K562 (cell line): Measurements from ENCODE around the gene CREB3L4. TPM values are rescaled to one million over a fixed set of nuclear protein-coding genes. Genes with fewer than 3 reads are reported as not detected.
"Not testable (repeated sequence)": the region's sequence is repeated elsewhere in the genome, so short reads cannot be mapped to it uniquely, and the experiment has no call there.

Source experiments
- ATAC-seq: fragments of 200-7000 bp; cut with Tn5 transposase; 3 replicates; pipeline ENCODE4 v1.9.1; 2020; ENCODE audit warnings: moderate library complexity
- BruUV-seq: library from RNA; stranded (reverse); fragments of 400-500 nt; replicated peaks from 2 replicates; lab custom pipeline; 2021; lab: Mats Ljungman, UMichigan
- CTCF ChIA-PET: fragments of 300-600 bp; formaldehyde crosslinking; extraction: SDS; loops from one replicate; lab custom pipeline; 2021; ENCODE audit warnings: low intra/inter-chr PET ratio; lab: Yijun Ruan, JAX
- POLR2A ChIA-PET: fragments of 300-600, 350-650 bp; sonication (Branson Sonifier 250); formaldehyde crosslinking; extraction: SDS; loops from one replicate; lab custom pipeline; 2021; ENCODE audit warnings: antibody characterized with exemption, inconsistent platforms; lab: Yijun Ruan, JAX
- DNase-seq, 4 experiments: peaks; one replicate each; pipeline versions ENCODE4 v3.0.0 to v3.0.0-alpha.2; 2011 to 2018; ENCODE audit warnings: low spot score in 3 of 4, mixed read lengths in 3 of 4; ENCODE audit errors: extremely low read depth in 1 of 4
- FAIRE-seq: peaks from 2 replicates; lab custom pipeline; 2011; peaks lifted over from hg19 to GRCh38; lab: Jason Lieb, UNC
- H2AFZ ChIP-seq: 2 replicates; pipeline ENCODE4 v1.6.0; 2011; ENCODE audit warnings: low read depth, low read length, control low read depth, inconsistent platforms
- H3K27ac ChIP-seq: fragments of 200-600 bp; 3 replicates; pipeline ENCODE4 v1.8.0; 2011; ENCODE audit warnings: low read depth, mild to moderate bottlenecking, control low read depth, inconsistent platforms, low read length, moderate library complexity, mixed read lengths; ENCODE audit errors: extremely low read depth
- H3K27me3 ChIP-seq, 2 experiments: fragments of 300-600 bp in 1 of 2; 2 replicates in 1 of 2; 3 replicates in 1 of 2; pipeline versions ENCODE4 v1.6.0 to v1.8.0; 2011; ENCODE audit warnings: inconsistent platforms in 2 of 2, low read length in 2 of 2, mild to moderate bottlenecking in 1 of 2, mixed read lengths in 1 of 2, moderate library complexity in 1 of 2; ENCODE audit not compliant: control insufficient read depth in 2 of 2, insufficient read depth in 2 of 2
- H3K36me3 ChIP-seq: fragments of 300-600 bp; 3 replicates; pipeline ENCODE4 v1.8.0; 2011; ENCODE audit warnings: mild to moderate bottlenecking, low read length, inconsistent platforms; ENCODE audit not compliant: control insufficient read depth, insufficient read depth
- H3K4me1 ChIP-seq, 2 experiments: fragments of 200-600 bp in 1 of 2; replicated peaks in 1 of 2; 2 replicates in 1 of 2; 3 replicates in 1 of 2; pipeline versions ENCODE4 v1.5.1 to v1.8.0; 2011; ENCODE audit warnings: inconsistent platforms in 2 of 2, low read length in 2 of 2, mild to moderate bottlenecking in 1 of 2, mixed read lengths in 1 of 2, moderate library complexity in 1 of 2; ENCODE audit not compliant: control insufficient read depth in 2 of 2, insufficient read depth in 2 of 2
- H3K4me2 ChIP-seq: 2 replicates; pipeline ENCODE4 v1.6.1; 2011; ENCODE audit warnings: low read length, control low read depth, inconsistent platforms, mixed read lengths; ENCODE audit not compliant: insufficient read depth
- H3K4me3 ChIP-seq: fragments of 200-600 bp; sonication (generic), shearing (Covaris generic); 2 replicates; pipeline ENCODE4 v1.5.1; 2016; ENCODE audit warnings: control low read depth, inconsistent platforms
- H3K79me2 ChIP-seq: fragments of 200-600 bp; 3 replicates; pipeline ENCODE4 v1.8.0; 2011; ENCODE audit warnings: low read length, inconsistent platforms; ENCODE audit not compliant: control insufficient read depth, insufficient read depth
- H3K9ac ChIP-seq, 2 experiments: 2 replicates each; pipeline versions ENCODE4 v1.6.0 to v1.6.1; 2011; ENCODE audit warnings: low read depth in 2 of 2, low read length in 2 of 2, control low read depth in 1 of 2, inconsistent platforms in 1 of 2, mild to moderate bottlenecking in 1 of 2, mixed read lengths in 1 of 2; ENCODE audit not compliant: insufficient read depth in 1 of 2
- H3K9me1 ChIP-seq: one replicate; pipeline ENCODE4 v1.6.0; 2011; ENCODE audit warnings: inconsistent platforms, mild to moderate bottlenecking, low read length, moderate library complexity; ENCODE audit not compliant: control insufficient read depth, insufficient read depth
- H3K9me3 ChIP-seq: replicated peaks from 2 replicates; pipeline ENCODE4 v1.5.1; 2011; ENCODE audit warnings: low read depth, low read length, inconsistent platforms; ENCODE audit not compliant: control insufficient read depth, insufficient read depth
- H4K20me1 ChIP-seq: replicated peaks from 2 replicates; pipeline ENCODE4 v1.6.1; 2011; ENCODE audit warnings: low read length, inconsistent platforms, mixed read lengths; ENCODE audit not compliant: control insufficient read depth, insufficient read depth
- C11orf30 ChIP-seq: fragments of 450-650 bp; IDR thresholded peaks from 2 replicates; pipeline ENCODE4 v1.6.1; 2016; ENCODE audit warnings: low read depth, mild to moderate bottlenecking
- EHMT2 ChIP-seq: fragments of 450-650 bp; IDR thresholded peaks from 2 replicates; pipeline ENCODE4 v1.6.1; 2018; ENCODE audit warnings: antibody characterized with exemption
- KAT7 ChIP-seq: sonication (generic); formaldehyde crosslinking; IDR thresholded peaks from 2 replicates; pipeline ENCODE4 v1.8.0; 2022; ENCODE audit warnings: missing genetic modification reagents, mild to moderate bottlenecking, borderline replicate concordance
- KHSRP ChIP-seq: fragments of 450-650 bp; IDR thresholded peaks from 2 replicates; pipeline ENCODE4 v1.6.1; 2017
- MAFF ChIP-seq: IDR thresholded peaks from 2 replicates; pipeline ENCODE4 v1.6.1; 2012; ENCODE audit warnings: low read length, improper control_type of control experiment
- MAFG ChIP-seq: fragments of 450-650 bp; conservative IDR thresholded peaks from 2 replicates; pipeline ENCODE4 v1.6.1; 2016; ENCODE audit warnings: missing genetic modification characterization, missing compliant biosample characterization
- NFIC ChIP-seq: fragments of 450-650 bp; IDR thresholded peaks from 2 replicates; pipeline ENCODE4 v1.6.1; 2017; ENCODE audit warnings: mild to moderate bottlenecking, inconsistent platforms
- ZNF184 ChIP-seq: sonication (generic); formaldehyde crosslinking; IDR thresholded peaks from 2 replicates; pipeline ENCODE4 v1.5.0; 2020; ENCODE audit warnings: missing genetic modification reagents
- ZNF316 ChIP-seq: fragments of 450-650 bp; IDR thresholded peaks from 2 replicates; pipeline ENCODE4 v1.6.1; 2016
- WGBS: fragments of 100-300 bp; shearing (Covaris generic); methylation state at CpG from one replicate; pipeline ENCODE4 v1.1.6; 2016; ENCODE audit warnings: low coverage, mixed read lengths; ENCODE audit not compliant: insufficient coverage; ENCODE audit errors: missing lambda C conversion rate; 5-methylcytosine and 5-hydroxymethylcytosine counted together
- in situ Hi-C: fragments of 300-500 bp; cut with MboI; formaldehyde crosslinking; loops from 4 replicates; pipeline ENCODE4 v1.15.0; 2018; ENCODE audit warnings: inconsistent platforms, mixed read lengths
- intact Hi-C: fragments of 100-400 bp; cut with micrococcal nuclease; formaldehyde crosslinking; loops from 2 replicates; pipeline ENCODE4 v1.14.2; 2022
- polyA plus RNA-seq, 8 experiments: library from polyadenylated mRNA; depleted of rRNA in 4 of 8; stranded (reverse) in 5 of 8; unstranded in 3 of 8; fragments of >200 nt; fragmentation: Nextera tagmentation in 2 of 8; fragmentation: Illumina TruSeq in 1 of 8; extraction: Ambion mirVana in 2 of 8; extraction: Trizol in 1 of 8; gene quantifications; 2 replicates each; pipeline versions ENCODE4 v1.2.1 to v1.2.3, GENCODE V29; 2011 to 2014; ENCODE audit warnings: inconsistent platforms in 1 of 8, missing spikeins in 1 of 8
- total RNA-seq, 7 experiments: library from RNA; depleted of rRNA in 6 of 7; stranded (reverse); fragments of >200 nt in 6 of 7; fragmentation: Illumina TruSeq in 2 of 7; extraction: Trizol in 2 of 7; gene quantifications; 2 replicates each; pipeline versions ENCODE4 v1.2.1 to v1.2.3, GENCODE V29; 2011 to 2021; ENCODE audit warnings: low replicate concordance in 1 of 7
- TF ChIP-seq, protein P1 (sequence below), 2 experiments: IDR thresholded peaks; 2 replicates each; pipeline ENCODE4 v1.6.1; 2012; ENCODE audit warnings: improper control_type of control experiment in 2 of 2, low read depth in 2 of 2, low read length in 2 of 2, borderline replicate concordance in 1 of 2

Gene CREB3L4
- total and polyA plus RNA-seq, 9 of the 15 experiments (the other 6 are each of a cell fraction or from before 2014, with no cell fraction given): 9.9 to 18.6 (median 13.9) TPM

DNA sequence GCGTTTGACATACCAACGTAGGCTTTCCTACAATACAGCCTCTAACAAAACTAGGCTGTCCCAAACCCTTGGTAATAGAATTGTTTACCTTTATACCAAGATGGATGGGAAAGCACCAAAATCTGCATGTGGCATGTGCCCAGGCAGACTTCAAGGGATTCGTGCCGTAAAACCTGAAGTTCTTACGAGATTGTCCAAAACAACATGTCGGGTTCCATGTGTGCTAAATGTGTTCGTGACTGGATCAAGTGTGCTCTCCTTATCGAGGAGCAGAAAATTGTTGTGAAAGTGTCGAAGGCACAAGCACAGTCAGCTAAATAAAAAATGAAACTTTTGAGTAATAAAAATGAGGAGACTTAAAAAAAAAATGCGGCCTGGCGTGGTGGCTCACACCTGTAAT is 27.9 kb downstream of the CREB3L4 start (continued):
- TF ChIP-seq, protein P1, sequence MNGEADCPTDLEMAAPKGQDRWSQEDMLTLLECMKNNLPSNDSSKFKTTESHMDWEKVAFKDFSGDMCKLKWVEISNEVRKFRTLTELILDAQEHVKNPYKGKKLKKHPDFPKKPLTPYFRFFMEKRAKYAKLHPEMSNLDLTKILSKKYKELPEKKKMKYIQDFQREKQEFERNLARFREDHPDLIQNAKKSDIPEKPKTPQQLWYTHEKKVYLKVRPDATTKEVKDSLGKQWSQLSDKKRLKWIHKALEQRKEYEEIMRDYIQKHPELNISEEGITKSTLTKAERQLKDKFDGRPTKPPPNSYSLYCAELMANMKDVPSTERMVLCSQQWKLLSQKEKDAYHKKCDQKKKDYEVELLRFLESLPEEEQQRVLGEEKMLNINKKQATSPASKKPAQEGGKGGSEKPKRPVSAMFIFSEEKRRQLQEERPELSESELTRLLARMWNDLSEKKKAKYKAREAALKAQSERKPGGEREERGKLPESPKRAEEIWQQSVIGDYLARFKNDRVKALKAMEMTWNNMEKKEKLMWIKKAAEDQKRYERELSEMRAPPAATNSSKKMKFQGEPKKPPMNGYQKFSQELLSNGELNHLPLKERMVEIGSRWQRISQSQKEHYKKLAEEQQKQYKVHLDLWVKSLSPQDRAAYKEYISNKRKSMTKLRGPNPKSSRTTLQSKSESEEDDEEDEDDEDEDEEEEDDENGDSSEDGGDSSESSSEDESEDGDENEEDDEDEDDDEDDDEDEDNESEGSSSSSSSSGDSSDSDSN (IDR thresholded peaks at IDR 0.05; ENCODE audit: borderline replicate concordance in 1 of 2, low read depth in 2 of 2, low read length in 2 of 2): no peak
- TF ChIP-seq NFIC (no peak), ZNF184 (CRISPR knock-in tag) (no peak), EHMT2 (no peak), KHSRP (no peak), KAT7 (CRISPR knock-in tag) (no peak)

DNA sequence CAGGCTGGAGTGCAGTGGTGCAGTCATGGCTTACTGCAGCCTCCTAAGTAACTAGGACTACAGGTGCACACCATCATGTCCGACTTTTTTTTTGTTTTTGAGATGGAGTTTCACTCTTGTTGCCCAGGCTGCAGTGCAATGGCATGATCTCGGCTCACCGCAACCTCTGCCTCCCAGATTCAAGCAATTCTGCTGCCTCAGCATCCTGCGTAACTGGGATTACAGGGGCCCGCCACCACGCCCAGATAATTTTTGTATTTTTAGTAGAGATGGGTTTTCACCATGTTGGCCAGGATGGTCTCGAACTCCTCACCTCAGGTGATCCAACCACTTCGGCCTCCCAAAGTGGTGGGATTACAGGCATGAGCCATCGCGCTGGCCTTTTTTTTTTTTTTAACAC is 29.2 kb downstream of the CREB3L4 start:
- in situ Hi-C loops, H4K20me1 ChIP-seq, H3K4me2 ChIP-seq, CTCF ChIA-PET, H3K4me3 ChIP-seq, H3K9ac ChIP-seq, H3K27me3 ChIP-seq, DNase-seq, H3K9me1 ChIP-seq, H3K9me3 ChIP-seq, intact Hi-C loops, POLR2A ChIA-PET, BruUV-seq, H3K4me1 ChIP-seq, ATAC-seq, H3K27ac ChIP-seq, FAIRE-seq, H2AFZ ChIP-seq: not testable (repeated sequence)
- WGBS: 42% methylated on average over 8 of the region's 10 CpGs
- Histone ChIP-seq H3K36me3 (peaks cover 33% of the 10 kb centered on the region), H3K79me2 (peaks cover 12% of the 10 kb centered on the region)
- peak; percentile 72 for TF ChIP-seq MAFG (tag)
- TF ChIP-seq C11orf30: peak; percentile 89; the same call in 1 of the 2 replicates
- peak; percentile 41 for TF ChIP-seq MAFF
- TF ChIP-seq ZNF316: peak; percentile 91
